Omental fat pad (tissue), 4 donors: ENCODE results near the gene SLAMF6. TPM values are rescaled to one million over a fixed set of nuclear protein-coding genes. Genes with fewer than 3 reads are reported as not detected.

Experiments
- ATAC-seq: fragments of 150-250 bp; one replicate; pipeline ENCODE4 v1.9.1; 2016; ENCODE audit warnings: mild to moderate bottlenecking, moderate library complexity; ENCODE audit not compliant: low FRiP score
- DNase-seq: peaks from one replicate; pipeline ENCODE4 v3.0.0-alpha.2; 2019; ENCODE audit warnings: low spot score
- CTCF ChIP-seq, 3 donors: fragments of 450-650 bp; IDR thresholded peaks; one replicate each; pipeline ENCODE4 v1.5.1; 2016 to 2017; ENCODE audit warnings: antibody characterized with exemption in 3 of 3, mild to moderate bottlenecking in 3 of 3, moderate library complexity in 2 of 3
- total RNA-seq, 4 donors: library from RNA; depleted of rRNA; stranded (reverse); fragments of >200 nt; gene quantifications; one replicate each; pipeline ENCODE4 v1.1.0, GENCODE V29; 2016

SLAMF6 gene
- total RNA-seq, 4 donors from 2014 or later, result 1.5 to 4.9 (median 2.9) TPM

DNA sequence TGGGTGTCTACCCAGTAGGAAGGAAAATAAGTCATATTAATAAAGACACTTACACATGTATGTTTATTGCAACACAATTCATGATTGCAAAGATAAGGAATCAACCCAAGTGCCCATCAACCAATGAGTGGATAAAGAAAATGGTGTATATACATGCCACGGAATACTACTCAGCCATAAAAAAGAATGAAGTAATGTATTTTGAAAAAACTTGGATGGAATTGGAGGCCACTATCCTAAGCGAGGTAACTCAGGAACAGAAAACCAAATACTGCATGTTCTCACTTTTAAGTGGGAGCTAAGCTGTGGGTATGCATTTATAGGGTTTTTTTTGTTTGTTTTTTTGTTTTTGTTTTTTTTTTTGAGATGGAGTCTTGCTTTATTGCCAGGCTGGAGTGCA is 73.6 kb downstream of the SLAMF6 start:
- no peak for TF ChIP-seq CTCF (IDR thresholded peaks at IDR 0.05)
- DNase-seq, result no peak
- no peak for ATAC-seq

DNA sequence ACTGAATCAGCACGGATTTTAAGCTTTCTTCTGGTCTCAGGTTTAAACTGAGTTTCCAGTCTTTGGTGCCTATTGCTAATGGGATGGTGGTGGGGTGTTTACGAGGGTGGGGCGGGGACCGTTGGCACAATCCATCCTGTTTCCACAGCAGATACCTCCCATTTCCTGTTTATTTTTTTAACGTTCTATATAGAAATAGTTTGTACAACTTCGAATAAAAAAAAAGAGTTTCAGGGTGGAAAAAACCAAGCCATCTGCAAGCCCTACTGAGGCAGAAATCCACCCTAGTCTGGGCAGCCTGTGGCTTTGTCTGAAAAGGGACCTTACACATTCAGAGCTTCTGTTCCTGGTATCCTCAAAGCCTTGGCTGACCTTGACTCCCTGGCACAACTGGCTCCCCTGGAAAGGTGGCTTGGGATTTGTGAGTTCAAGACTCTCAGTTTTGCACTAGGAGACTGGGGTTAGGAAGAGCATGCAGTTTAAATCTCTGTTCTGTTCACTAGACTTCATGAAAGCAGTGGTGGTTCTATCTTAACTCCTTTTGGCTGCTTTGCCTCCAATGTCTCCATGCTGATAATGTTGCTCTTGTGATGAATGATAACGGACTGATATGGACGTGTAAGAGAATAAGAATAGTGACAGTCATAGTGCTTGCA is 76.0 kb downstream of the SLAMF6 start:
- DNase-seq, result no peak
- no peak for ATAC-seq
- no peak for TF ChIP-seq CTCF (IDR thresholded peaks at IDR 0.05)

- TF ChIP-seq CTCF (IDR thresholded peaks at IDR 0.05), result no peak
- ATAC-seq (no peak), DNase-seq (no peak)
Observed at GRCh38 chr1:160439718-160440117, 83.3 kb downstream of the SLAMF6 start.

DNA sequence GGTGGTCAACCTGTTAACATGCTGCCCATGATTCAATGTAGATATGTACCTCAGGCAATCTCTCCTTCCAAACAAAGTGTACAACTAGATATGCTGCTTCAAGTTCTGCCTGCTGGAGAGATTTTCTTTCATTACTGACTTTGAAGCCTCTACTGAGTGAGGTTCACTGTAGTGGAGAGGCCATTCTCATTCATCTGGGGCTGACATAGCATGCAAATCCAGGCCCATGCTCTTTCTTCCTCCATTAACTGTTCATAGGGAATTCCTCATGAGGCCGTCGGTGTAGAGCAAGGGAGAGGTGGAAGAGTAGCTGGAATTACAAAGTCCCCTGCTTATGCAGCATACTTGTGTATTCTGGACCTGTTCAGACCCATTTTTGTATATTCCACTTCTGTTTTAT is 84.1 kb downstream of the SLAMF6 start:
- no peak for TF ChIP-seq CTCF (IDR thresholded peaks at IDR 0.05)
- no peak for DNase-seq
- no peak for ATAC-seq

DNA sequence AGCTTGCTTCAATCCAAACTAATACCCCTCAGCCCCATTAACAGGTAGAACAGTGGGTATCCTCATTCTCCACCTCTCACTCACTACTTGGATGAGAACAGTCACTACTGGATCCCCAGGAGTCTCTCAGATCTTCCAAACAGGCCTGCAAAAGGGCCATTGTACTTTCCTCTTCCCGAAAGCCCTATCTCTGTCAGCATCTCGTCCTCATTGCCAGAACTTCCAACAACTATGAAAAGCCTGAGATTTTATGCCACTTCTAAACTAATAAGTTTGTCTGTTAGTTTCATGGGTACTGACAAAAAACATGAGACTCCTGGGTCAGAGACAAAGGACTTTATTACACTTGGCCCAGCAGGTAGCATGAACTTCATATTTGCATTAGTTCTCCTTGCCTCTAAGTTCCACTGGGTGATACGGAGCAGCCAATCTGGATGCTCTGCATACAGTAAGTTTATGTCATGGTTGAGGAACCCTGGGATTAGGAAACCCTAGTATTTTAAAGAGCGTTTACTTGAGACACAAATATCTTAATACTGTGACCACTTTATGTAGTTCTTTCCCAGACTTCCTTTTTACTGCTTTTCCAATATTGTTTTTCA is 84.6 kb downstream of the SLAMF6 start:
- TF ChIP-seq CTCF (IDR thresholded peaks at IDR 0.05), result no peak
- DNase-seq (no peak), ATAC-seq (no peak)

DNA sequence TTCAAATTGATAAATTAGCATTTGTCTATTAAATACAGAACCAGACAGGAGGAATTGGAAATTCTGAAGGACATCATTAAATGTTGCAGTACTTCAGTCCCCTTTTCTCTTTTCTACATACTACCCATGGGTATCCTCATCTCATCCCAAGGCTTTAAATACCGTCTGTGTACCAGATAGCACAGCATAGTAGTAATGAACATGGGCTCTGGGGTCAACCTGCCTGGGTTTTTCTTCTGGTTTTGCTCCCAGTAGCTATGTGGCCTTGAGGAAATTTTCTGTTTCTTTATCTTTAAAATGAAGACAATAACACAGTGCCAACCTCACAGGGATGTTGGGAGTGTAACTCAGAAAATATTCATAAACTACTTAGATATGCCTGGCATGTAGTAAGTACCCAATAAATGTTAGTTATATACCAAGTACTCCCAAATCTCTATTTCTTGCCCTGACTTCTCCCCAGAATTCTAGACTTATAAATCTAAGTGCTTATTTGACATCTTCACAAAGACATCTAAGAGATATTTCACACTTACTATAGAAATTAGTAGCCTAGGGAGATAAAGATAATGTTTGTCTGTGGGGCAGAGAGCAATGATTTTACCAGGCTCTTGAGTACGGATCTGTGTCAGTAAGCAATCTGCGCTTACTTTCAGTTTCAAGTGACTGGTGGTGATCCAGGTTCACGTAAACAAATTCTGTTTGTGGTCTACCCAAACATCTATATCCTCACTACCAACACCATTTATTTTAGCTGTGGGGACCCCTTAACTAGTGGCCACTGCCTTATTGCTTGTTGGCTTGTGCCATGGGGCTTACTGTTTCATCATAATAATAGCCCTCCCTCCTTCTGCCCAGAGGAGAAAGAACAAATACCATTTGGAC is 85.4 kb downstream of the SLAMF6 start:
- no peak for TF ChIP-seq CTCF (IDR thresholded peaks at IDR 0.05)
- ATAC-seq (no peak), DNase-seq (no peak)
